ENCODE data around the gene MYH6.

GRCh38 chr14:23445773-23446172 is 37.7 kb upstream of the MYH6 start:
- TF ChIP-seq POLR2AphosphoS5 (IDR thresholded peaks at IDR 0.05; ENCODE audit: insufficient read depth in 1 of 2, low read depth in 1 of 2) (no peak), CTCF (IDR thresholded peaks at IDR 0.05) (no peak), POLR2A (IDR thresholded peaks at IDR 0.05) (no peak)
